ENCODE measurements around the gene LDLRAD4.

DNA sequence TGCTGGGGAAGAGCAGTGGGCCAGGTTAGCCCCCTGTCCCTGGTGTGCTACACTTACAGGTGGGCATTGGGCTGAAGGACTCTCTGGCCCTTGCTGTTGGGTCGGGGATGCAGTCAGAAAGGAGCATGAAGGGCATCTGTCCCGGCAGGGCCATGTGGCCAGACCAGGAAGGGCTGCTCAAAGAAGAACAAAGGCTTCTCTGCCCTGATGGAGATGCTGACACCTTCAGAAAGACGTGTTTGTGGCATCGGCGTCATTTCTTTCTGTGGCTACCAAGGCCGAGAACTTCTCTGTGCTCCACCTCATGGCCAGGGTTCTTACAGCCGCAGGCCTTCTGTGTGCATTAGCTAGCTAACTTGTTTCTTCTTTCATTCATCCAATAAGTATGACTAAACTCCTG is 268.7 kb downstream of the LDLRAD4 start:
- TF ChIP-seq, protein P1, sequence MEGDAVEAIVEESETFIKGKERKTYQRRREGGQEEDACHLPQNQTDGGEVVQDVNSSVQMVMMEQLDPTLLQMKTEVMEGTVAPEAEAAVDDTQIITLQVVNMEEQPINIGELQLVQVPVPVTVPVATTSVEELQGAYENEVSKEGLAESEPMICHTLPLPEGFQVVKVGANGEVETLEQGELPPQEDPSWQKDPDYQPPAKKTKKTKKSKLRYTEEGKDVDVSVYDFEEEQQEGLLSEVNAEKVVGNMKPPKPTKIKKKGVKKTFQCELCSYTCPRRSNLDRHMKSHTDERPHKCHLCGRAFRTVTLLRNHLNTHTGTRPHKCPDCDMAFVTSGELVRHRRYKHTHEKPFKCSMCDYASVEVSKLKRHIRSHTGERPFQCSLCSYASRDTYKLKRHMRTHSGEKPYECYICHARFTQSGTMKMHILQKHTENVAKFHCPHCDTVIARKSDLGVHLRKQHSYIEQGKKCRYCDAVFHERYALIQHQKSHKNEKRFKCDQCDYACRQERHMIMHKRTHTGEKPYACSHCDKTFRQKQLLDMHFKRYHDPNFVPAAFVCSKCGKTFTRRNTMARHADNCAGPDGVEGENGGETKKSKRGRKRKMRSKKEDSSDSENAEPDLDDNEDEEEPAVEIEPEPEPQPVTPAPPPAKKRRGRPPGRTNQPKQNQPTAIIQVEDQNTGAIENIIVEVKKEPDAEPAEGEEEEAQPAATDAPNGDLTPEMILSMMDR (IDR thresholded peaks at IDR 0.05; ENCODE audit: insufficient read depth, low read length, poor library complexity, severe bottlenecking): no peak
- no peak for TF ChIP-seq EZH2phosphoT487 (conservative IDR thresholded peaks at IDR 0.05; ENCODE audit: low read length)

Measured in SU-DHL-6 (cell line).